Astrocyte (in vitro differentiated cells and primary cell): ENCODE results near the gene SHFL. TPM values are rescaled to one million over a fixed set of nuclear protein-coding genes. Genes with fewer than 3 reads are reported as not detected.

Experiments used
- DNase-seq: peaks from one replicate; pipeline ENCODE4 v3.0.0-alpha.2; 2010; ENCODE audit warnings: low read depth
- FAIRE-seq: peaks from 2 replicates; lab custom pipeline; 2011; peaks lifted over from hg19 to GRCh38; lab: Jason Lieb, UNC
- H2AFZ ChIP-seq: 2 replicates; pipeline ENCODE4 v1.6.0; 2012; ENCODE audit warnings: low read depth, low read length, inconsistent platforms
- H3K27ac ChIP-seq: 2 replicates; pipeline ENCODE4 v1.5.1; 2011; ENCODE audit warnings: low read depth, low read length, inconsistent platforms
- H3K27me3 ChIP-seq: 2 replicates; pipeline ENCODE4 v1.6.0; 2011; ENCODE audit warnings: low read length, inconsistent platforms; ENCODE audit not compliant: insufficient read depth
- H3K36me3 ChIP-seq: 2 replicates; pipeline ENCODE4 v1.5.1; 2011; ENCODE audit warnings: low read length, inconsistent platforms; ENCODE audit not compliant: insufficient read depth
- H3K4me1 ChIP-seq: 2 replicates; pipeline ENCODE4 v1.5.1; 2011; ENCODE audit warnings: low read length, inconsistent platforms; ENCODE audit not compliant: insufficient read depth
- H3K4me2 ChIP-seq: 2 replicates; pipeline ENCODE4 v1.6.0; 2012; ENCODE audit warnings: low read length, inconsistent platforms
- H3K4me3 ChIP-seq: 2 replicates; pipeline ENCODE4 v1.5.1; 2011; ENCODE audit warnings: low read depth, mild to moderate bottlenecking, low read length, inconsistent platforms; ENCODE audit not compliant: insufficient read depth
- H3K79me2 ChIP-seq: 2 replicates; pipeline ENCODE4 v1.6.0; 2012; ENCODE audit warnings: mild to moderate bottlenecking, low read length, inconsistent platforms; ENCODE audit not compliant: insufficient read depth
- H3K9ac ChIP-seq: 2 replicates; pipeline ENCODE4 v1.6.0; 2012; ENCODE audit warnings: mild to moderate bottlenecking, low read length, inconsistent platforms
- H3K9me3 ChIP-seq: 2 replicates; pipeline ENCODE4 v1.5.1; 2012; ENCODE audit warnings: low read depth, mild to moderate bottlenecking, low read length, inconsistent platforms; ENCODE audit not compliant: insufficient read depth
- H4K20me1 ChIP-seq: 2 replicates; pipeline ENCODE4 v1.6.0; 2012; ENCODE audit warnings: low read length, inconsistent platforms; ENCODE audit not compliant: insufficient read depth
- H3K27ac Mint-ChIP-seq: one replicate; pipeline ENCODE4 v1.8.0; 2021; ENCODE audit warnings: mild to moderate bottlenecking, mixed read lengths; ENCODE audit not compliant: unreplicated experiment
- H3K27me3 Mint-ChIP-seq: one replicate; pipeline ENCODE4 v1.8.0; 2021; ENCODE audit warnings: low read depth, mixed read lengths; ENCODE audit not compliant: unreplicated experiment
- H3K36me3 Mint-ChIP-seq: one replicate; pipeline ENCODE4 v1.8.0; 2021; ENCODE audit warnings: low read depth, mixed read lengths; ENCODE audit not compliant: unreplicated experiment
- H3K4me1 Mint-ChIP-seq: one replicate; pipeline ENCODE4 v1.8.0; 2021; ENCODE audit warnings: low read depth, mixed read lengths; ENCODE audit not compliant: unreplicated experiment
- H3K4me3 Mint-ChIP-seq: one replicate; pipeline ENCODE4 v1.8.0; 2021; ENCODE audit warnings: mild to moderate bottlenecking, moderate library complexity, mixed read lengths; ENCODE audit not compliant: unreplicated experiment
- H3K9me3 Mint-ChIP-seq: one replicate; pipeline ENCODE4 v1.8.0; 2021; ENCODE audit warnings: mild to moderate bottlenecking, mixed read lengths; ENCODE audit not compliant: unreplicated experiment
- CTCF ChIP-seq: IDR thresholded peaks from 2 replicates; pipeline ENCODE4 v1.5.1; 2011; ENCODE audit warnings: low read depth, mild to moderate bottlenecking, inconsistent platforms, low read length, moderate library complexity; ENCODE audit not compliant: insufficient read depth
- EZH2 ChIP-seq: IDR thresholded peaks from 2 replicates; pipeline ENCODE4 v1.6.1; 2012; ENCODE audit warnings: mild to moderate bottlenecking, low read length, inconsistent platforms; ENCODE audit not compliant: insufficient read depth
- total RNA-seq: library from RNA; stranded (reverse); gene quantifications from 2 replicates; pipeline ENCODE4 v1.2.1, GENCODE V29; 2021

SHFL gene
- total RNA-seq, 1 donor from 2014 or later = 73.5 TPM

GRCh38 chr19:10120538-10121189 lies 34.5 kb downstream of the SHFL start:
- Mint-ChIP-seq H3K36me3 (peaks cover 11% of the 10 kb centered on the region), H3K4me3 (no peak overlapping the region), H3K9me3 (no peaks in the 10 kb centered on the region), H3K27me3 (no peaks in the 10 kb centered on the region), H3K4me1 (peaks cover 7% of the 10 kb centered on the region), H3K27ac (peak overlapping the region; percentile 64)
- H3K4me1 ChIP-seq = peaks cover 13% of the 10 kb centered on the region
- H2AFZ ChIP-seq = peak overlapping the region; percentile 54
- no peak for TF ChIP-seq EZH2
- no peak for TF ChIP-seq CTCF
- DNase-seq = peak; percentile 83
- peaks cover 29% of the 10 kb centered on the region for H4K20me1 ChIP-seq
- H3K9me3 ChIP-seq = no peaks in the 10 kb centered on the region
- H3K9ac ChIP-seq = peak overlapping the region; percentile 62
- H3K4me2 ChIP-seq = peak overlapping the region; percentile 76
- peaks cover 36% of the 10 kb centered on the region for H3K79me2 ChIP-seq
- FAIRE-seq = peak; percentile 65
- H3K27me3 ChIP-seq = no peaks in the 10 kb centered on the region
- no peak overlapping the region for H3K4me3 ChIP-seq
- H3K27ac ChIP-seq = peak overlapping the region; percentile 48
- peaks cover 8% of the 10 kb centered on the region for H3K36me3 ChIP-seq

DNA sequence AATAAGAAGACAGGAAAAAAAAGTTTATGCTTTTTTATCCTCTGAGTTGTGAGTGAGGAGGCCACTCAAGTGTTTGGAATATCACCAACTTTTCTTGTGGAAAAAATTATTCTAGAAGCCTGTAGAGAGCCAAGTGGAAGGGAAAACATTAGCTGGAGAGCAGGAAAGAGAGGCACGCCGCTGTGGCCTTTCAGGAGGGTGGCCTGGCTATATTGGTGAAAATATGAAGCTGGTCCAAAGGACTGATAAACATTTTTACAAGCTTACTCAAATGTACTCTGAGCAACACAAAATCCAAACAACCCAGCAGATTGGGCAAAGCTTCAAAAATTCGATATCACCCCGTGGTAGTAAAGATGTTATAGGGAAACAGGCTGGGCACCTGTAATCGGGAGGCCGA lies 35.9 kb downstream of the SHFL start:
- Histone ChIP-seq H2AFZ (no peak overlapping the region), H3K27me3 (no peaks in the 10 kb centered on the region), H3K9ac (no peak overlapping the region), H3K4me3 (no peak overlapping the region), H3K4me2 (no peak overlapping the region), H3K9me3 (no peaks in the 10 kb centered on the region), H4K20me1 (peaks cover 15% of the 10 kb centered on the region), H3K27ac (no peak overlapping the region), H3K4me1 (peaks cover 13% of the 10 kb centered on the region), H3K36me3 (peaks cover 8% of the 10 kb centered on the region), H3K79me2 (peaks cover 27% of the 10 kb centered on the region)
- TF ChIP-seq CTCF (no peak), EZH2 (no peak)
- no peak for FAIRE-seq
- peaks cover 5% of the 10 kb centered on the region for H3K36me3 Mint-ChIP-seq
- no peaks in the 10 kb centered on the region for H3K27me3 Mint-ChIP-seq
- H3K27ac Mint-ChIP-seq = no peak overlapping the region
- peak; percentile 48 for DNase-seq
- H3K4me3 Mint-ChIP-seq = no peak overlapping the region
- no peaks in the 10 kb centered on the region for H3K9me3 Mint-ChIP-seq
- peaks cover 4% of the 10 kb centered on the region for H3K4me1 Mint-ChIP-seq

DNA sequence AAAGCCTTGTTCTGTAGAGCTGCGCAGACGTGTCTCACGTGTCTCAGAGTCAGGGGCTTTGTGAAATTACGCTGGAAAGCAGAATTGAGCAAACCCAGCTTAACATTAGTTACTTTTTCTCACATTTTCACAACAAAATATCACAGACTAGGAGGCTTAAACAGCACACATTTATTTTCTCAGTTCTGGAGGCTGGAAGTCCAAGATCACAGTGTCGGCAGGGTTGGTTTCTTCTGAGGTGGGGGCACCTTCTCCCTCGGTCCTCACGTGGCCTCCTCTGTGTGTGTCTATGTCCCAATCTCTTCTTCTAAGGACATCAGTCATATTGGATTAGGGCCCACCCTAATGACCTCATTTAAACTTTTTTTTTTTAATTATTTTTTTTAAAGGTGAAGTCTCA lies 38.3 kb downstream of the SHFL start:
- no peak for FAIRE-seq
- TF ChIP-seq CTCF = no peak
- no peak for TF ChIP-seq EZH2
- no peak for DNase-seq
- Histone ChIP-seq H3K36me3 (peaks cover 6% of the 10 kb centered on the region), H3K27me3 (no peaks in the 10 kb centered on the region), H3K4me3 (no peak overlapping the region), H3K4me2 (no peak overlapping the region), H4K20me1 (no peaks in the 10 kb centered on the region), H3K4me1 (peaks cover 6% of the 10 kb centered on the region), H2AFZ (no peak overlapping the region), H3K9ac (no peak overlapping the region), H3K9me3 (no peaks in the 10 kb centered on the region), H3K79me2 (peaks cover 3% of the 10 kb centered on the region), H3K27ac (no peak overlapping the region)
- Mint-ChIP-seq H3K27ac (no peak overlapping the region), H3K27me3 (no peaks in the 10 kb centered on the region), H3K9me3 (no peaks in the 10 kb centered on the region), H3K4me3 (no peak overlapping the region), H3K36me3 (peaks cover 3% of the 10 kb centered on the region), H3K4me1 (no peaks in the 10 kb centered on the region)
